HG03139 (cell line): ENCODE data around the gene TFF3.

Source experiments
- ATAC-seq: cut with Tn5 transposase; IDR thresholded peaks from one replicate; pipeline ENCODE4 v1.9.1; 2021; ENCODE audit not compliant: unreplicated experiment

TFF3 gene

DNA sequence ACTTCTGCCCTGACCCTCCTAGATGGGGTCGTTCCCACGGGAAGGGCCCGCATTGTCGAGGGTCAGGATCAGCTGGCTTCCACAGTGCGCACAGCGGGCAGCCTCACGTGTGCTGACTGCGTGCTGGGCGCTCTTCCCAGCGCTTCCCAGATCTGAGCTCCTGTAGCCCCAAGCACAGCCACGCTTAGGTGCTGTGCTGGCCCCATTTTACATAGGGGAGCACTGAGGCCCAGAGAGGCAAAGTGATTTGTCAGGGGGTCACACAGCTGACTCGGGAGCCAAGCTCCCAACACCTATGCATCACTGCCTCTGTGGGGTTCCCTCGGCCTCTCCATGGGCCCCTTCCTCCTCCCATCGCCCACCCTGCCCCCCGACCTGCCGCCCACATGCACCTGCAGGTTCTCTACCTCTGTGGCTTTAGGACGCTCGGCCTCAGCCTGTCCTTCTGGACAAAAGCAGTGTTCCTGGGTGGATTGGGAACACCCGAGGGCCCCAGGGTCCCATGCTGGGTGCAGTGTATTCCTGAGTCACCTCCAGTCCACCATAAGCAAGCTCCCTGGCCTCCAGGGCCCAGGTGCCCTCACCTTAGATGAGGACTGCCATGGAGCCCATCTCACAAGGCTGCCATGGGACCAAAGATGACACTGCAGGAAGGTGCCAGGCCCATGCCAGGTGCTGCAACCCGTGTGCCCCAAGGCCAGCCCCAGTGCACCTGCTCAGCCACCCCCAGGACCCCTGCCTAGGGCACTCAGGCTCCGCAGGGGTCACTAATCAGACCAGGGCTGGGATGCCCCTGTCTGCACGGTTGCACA, 23.3 kb downstream of the TFF3 start:
- ATAC-seq, result no peak

DNA sequence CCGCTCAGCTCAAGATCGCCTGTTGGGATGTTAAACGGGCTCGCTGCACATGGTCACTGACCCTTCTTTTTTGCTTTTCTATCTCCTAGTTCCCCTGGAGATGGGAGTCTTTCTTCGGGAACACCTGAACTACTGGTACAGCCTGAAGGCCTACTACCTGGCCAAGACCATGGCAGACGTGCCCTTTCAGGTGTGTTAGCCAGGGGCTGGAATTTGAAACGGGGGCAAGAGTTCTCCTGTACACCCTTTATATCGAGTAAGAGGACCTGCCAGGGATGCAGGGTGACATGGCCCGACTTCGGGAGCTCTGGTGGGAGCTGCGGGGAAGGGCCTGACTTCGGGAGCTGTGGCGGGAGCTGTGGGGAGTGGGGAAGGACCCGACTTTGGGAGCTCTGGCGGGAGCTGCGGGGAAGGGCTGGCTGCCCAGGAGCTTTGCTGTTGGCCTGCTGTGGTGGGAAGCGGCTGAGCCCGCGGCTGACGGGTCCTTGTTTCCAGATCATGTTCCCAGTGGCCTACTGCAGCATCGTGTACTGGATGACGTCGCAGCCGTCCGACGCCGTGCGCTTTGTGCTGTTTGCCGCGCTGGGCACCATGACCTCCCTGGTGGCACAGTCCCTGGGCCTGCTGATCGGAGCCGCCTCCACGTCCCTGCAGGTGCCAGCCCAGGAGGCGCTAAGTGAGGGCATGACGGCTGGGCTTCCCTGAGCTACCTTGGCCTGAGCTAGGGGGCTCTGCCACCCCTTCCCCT, 24.0 kb downstream of the TFF3 start:
- no peak for ATAC-seq

DNA sequence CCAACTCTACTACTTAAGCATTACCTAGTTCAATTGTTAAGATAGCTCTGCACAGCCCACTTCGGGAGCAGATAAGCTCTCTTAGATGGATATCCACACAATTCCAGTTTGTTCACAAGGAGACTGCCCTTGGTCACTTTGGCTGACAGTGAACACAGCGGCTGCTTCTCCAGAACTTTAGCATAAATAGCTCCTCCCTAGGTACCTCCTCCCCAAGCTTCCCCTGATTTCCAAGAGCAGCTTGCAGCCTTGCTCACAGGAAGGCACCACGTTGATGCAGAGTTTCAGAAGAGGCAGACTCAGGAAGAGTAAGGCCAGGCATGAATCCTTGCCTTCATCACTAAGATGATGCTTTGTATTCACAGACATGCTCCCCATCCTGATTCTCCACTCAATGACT, 24.7 kb downstream of the TFF3 start:
- no peak for ATAC-seq

DNA sequence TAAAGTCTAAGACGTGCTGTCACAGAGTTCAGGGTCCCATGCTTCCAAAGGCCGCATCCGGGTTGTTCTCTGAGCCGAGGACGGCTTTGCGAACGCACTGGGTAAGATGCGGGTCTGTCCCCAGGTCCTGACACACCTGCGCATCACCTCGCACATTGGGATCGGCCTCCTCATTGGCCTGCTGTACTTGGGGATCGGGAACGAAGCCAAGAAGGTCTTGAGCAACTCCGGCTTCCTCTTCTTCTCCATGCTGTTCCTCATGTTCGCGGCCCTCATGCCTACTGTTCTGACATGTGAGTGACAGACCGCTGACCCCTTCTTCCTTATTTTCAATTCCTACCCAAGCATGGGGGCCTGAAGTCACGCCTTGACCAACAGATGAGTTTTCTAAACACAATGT, 25.3 kb downstream of the TFF3 start:
- no peak for ATAC-seq

DNA sequence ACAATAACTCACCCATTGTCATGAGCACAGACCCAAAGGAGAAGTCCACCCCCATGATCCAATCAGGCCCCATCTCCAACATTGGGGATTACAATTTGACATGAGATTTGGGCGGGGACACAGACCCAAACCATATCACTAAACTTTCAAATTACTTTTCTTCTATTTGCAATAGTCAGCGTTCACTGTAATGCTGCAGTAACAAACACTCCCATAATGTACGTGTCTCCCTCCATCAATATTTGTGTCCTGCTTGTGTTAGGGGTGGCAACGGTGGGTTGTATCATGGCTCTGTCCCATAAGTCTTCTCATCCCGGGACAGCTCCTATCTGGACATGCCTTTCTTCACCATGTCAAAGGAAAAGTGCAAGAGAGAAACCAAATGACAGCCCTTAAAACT, 26.2 kb downstream of the TFF3 start:
- ATAC-seq, result no peak

DNA sequence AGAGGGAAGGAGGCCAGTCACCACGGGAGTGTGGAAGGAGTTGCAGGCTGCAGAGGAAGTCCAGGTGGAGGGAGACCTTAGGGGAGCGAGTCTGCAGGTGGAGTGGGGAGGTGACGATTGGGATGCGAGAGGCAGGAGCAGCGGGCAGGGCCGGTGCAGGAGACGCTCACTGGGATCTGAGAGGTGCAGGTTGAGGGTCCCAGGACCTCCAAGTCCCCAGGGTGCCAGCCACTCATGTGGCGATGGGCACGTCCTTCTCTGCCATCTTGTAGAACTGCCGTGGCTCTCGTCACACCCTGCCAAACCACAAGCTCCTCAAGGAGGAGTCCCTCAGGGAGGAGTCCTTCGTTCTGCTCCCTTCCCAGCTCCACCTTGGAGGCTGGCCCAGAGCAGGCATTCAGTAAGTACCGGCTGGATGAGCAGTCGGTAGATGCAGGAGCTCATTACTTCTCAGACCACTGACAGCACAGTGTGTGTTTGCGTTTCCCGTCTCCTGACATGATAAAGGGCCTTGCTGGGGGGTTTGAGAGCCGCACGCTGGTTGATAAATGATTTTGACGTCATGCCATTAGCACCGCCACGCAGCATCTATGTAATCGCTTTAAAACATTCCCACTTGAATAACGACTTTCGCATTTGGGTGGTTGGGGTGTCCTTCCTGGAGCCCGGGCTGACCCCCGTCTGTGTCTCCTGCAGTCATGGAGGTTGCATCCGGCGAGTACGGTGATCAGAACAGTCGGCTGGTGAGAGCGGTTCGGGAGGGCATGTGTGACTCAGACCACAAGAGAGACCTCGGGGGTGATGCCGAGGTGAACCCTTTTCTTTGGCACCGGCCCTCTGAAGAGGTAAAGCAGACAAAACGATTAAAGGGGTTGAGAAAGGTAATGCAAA, 27.8 kb downstream of the TFF3 start:
- no peak for ATAC-seq

DNA sequence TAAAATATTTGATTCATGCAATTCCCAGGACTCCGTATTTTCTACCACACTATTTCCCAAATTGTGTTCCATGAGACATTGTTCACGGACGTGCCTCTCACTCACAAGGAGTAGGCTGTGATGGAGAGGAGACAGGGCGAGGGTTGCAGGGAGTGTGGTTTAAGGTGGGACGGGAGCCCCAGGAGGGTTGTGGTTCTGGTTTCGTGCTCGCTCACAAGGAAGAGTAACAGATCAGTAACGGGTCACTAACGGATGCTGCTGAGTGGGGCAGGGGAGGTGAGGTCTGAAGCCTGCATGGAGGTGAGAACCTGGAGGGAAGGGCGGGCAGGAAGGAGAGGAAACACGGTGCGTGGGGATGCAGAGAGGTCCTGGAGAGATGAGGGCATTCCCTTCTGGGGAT, 28.8 kb downstream of the TFF3 start:
- no peak for ATAC-seq

DNA sequence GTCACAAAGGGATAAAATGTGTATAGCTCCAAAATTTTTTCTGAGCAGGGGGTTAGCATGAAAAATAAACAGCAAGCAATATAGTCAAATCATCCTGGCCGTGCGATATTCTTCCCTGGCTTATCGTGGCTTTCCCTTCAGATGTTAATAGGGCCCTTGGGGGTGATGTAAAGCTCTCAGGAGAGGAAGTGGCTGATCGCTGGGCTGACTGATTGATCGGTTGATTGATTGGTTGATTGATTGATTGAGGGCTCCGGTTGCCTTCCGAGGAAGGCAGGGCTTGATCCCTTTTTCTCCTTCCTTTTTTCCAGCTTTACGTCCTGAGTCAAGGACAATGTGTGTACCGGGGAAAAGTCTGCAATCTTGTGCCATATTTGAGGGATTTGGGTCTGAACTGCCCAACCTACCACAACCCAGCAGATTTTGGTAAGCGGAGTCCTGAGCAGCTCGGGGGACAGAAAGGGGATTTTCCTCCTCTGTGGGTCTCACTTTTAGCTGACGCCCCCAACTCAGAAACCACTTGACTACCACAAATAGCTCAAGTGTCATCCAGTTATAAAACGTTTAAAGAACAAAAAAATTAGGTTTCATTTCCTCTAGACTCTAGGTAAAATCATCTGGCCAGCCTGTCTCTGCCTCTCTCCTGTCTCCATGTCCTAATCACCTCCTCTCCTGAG, 29.5 kb downstream of the TFF3 start:
- no peak for ATAC-seq

DNA sequence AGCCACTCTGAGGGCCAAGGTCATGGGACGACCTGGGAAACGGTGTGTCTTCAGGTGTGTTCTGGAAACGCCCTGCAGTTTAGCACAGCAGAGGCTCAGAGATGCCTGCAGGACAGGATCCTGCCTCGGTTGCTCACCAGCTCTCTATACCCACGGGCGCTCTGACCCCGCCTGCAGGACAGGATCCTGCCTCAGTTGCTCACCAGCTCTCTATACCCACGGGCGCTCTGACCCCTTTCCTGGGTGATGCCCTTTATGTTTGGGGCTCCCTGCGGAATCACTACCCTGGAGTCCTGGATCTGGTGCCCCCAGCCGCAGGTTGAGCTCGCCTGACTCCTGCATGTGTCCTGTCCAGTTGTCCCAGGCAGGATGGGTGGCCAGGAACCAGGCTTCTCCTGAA, 32.5 kb downstream of the TFF3 start:
- no peak for ATAC-seq

DNA sequence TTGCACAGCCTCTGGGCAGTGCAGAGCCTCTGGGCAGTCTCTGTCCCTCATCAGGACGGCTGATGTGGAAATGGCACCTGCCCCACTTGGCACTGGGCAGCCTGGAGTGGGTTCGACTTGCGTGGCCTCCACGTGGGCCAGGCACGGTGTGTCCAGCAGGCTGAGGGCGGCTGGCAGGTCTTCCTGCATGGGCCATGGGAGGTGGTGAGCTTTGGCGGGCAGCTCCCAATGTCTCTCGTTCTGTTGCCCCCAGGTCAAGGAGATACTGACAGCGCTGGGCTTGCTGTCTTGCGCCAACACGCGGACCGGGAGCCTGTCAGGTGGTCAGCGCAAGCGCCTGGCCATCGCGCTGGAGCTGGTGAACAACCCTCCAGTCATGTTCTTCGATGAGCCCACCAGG, 33.2 kb downstream of the TFF3 start:
- ATAC-seq, result no peak

DNA sequence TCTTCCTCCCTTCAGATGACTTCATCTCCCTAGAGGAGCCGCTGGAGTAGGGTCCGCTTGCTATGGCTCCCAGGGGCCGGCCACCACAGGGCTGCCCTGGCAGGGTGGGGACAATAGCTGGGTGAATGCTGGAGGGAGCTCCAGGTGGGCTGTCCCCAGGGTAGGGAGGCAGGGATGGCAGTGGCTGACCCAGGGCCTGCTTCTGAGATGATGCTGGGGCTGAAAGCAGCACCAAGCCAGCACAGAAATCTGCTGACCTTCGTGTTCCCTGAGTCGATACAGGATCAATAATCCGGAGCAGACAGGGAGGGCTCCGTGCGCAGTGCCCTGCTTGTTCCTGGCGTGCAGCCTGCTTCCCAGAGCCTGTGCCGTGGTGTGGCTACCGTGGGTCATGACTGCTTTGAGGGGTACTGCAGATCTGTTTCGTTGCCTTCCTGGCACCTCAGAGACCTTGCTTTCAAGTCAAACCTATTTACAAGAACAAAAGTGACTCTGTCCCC, 34.0 kb downstream of the TFF3 start:
- ATAC-seq, result no peak

DNA sequence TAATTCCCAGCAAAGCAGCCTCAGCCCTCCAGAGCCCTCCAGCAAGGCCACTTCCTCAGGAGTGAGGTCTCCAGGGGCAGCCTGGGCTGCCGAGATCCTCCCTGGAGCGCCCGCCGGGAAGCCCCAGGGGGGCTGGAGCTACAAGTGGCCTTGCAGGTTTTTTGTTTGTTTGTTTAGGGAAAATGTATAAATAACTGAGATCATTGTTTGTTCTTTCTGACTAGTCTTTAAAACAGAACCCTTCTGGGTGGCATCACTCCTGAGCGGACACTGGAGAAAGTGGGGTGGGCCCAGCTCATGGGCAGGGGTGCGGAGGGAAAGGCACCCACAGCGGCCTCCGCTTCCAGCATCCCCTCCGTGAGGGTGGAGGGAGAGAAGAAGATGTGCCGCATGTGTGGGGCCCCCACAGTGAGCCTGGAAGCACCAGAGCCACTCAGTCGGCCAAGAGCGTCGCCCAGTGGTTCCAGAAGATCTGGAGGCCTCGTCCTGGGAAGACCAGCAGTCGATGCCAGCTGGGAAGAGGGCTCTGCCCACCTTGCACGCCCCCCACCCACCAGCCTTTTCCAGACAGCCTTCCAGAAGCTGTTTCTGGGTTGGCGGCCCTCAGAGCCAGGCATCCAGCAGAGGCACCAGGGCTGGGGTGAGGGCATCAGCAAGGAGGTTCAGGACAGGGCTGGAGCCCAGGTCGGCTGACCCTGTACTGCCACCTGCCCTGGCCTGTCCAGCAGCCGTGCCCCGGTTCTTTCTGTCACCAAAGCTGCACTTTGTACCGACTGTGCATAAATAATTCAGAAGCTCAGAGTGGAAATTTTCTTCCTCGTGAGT, 34.6 kb downstream of the TFF3 start:
- no peak for ATAC-seq

DNA sequence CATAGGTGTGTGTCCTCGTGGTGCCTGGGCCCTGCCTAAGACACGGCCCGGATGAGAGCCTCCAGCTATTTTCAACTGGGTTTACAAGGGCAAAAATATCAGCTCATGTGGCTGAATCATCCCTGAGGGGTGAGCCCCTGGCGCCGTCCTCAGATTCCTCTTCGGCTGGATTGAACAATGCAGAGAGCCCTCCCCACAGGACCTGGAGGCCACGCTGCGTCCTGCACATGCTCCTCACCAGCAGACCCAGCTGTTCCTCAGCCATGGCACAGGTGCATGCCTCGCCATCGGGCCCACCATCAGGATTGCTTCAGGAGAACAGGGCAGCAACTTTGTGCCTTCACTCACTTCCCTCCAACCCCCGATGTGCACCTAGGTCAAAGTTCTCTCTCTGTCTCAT, 35.3 kb downstream of the TFF3 start:
- no peak for ATAC-seq

DNA sequence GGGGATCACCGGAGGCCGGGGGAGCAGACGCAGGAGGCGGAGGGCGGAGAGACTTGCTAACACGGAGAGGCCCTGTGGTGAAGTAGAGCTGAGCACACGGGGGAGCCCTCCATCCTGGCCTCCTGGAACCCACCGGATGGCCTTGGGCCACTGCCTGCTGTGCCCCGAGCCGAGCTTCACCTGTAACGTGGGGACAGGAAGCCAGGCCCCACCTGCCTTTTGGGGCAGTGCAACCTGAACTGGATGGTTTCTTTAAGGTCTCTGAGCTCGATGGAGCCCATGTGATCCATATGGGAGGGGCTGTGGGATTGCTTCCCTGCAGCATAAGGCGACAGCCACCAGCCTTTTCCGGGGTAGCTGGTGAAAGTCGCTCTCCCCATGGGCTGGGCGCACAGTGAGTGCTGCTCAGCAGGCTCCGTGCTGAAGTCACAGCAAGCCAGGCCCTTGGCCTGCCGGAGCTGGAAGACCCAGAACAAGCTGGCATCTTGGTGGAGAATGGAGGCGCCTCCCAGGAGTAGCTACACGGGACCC, 35.8 kb downstream of the TFF3 start:
- ATAC-seq, result no peak

DNA sequence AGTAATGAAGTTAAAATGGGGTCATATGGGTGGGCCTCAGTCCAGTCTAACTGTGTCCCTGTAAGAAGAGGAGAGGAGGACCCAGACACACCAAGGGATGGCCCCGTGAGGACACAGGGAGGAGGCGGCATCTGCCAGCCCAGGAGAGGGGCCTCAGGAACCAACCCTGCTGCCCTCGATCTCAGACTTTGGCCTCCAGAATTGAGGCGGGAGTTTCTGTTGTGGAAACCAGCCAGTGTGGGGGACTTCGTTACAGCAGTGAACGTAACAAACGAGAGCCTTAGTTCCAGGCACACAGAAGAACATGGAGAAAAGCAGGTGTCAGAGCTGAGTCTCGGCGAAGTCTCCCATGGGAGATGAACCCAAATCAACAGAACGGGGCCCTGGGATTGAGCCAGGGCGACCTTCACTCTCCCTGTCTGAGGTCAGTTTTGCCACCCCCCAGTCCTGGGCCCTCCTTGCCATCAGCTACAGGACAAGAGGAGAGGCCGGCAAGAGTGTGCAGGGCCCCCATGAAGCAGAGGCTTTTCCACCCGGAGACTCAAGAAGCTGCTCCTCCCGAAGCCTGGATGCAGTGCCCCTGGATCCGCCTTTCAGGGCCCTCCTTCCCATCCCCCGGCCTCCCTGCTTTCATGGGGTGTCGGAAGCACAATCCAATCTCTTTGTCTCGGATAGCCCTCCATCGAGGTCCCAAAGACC, 36.6 kb downstream of the TFF3 start:
- ATAC-seq, result no peak

DNA sequence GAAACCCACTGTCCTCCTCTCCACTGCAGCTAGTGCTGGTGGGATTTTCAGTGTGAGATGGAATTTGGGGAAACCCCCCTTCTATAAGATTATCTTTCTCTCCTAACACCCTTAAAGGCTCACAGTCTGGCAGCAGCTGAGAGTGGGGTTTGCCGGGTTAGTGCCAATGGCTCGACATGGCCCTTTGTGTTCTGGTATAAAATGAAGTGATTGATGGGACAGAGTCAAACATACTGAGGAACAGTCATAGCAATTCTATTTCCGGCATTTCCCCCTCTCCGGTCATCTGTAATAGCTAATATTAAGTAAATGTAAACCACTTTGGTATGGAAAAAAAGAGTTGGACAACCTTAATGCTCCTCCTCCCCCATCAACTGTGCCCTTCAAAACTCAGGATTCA, 37.6 kb downstream of the TFF3 start:
- ATAC-seq, result no peak

DNA sequence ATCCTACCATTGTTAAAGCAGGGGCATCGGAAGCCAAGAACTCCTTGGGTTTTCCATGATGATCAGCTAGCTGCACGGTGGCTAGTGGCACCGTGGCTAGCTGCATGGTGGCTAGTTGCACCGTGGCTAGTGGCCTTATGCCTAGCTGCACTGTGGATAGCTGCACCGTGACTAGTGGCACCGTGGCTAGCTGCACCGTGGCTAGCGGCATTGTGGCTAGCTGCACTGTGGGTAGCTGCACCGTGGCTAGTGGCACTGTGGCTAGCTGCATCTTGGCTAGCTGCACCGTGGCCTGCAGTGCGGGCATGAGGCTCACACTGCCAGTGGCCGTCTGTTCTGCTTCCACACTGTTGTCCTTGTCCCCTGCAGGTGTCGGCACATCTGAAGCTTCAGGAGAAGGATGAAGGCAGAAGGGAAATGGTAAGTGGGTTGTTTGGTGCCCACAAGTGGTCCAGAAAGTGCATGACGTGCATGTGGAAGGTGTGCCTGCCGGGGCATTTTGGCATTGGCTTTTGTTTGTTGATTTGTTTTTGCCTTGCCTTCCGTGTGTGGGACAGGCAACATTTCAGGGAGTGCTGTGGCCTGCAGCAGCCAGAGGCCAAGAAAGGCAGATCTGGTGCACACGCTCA, 38.6 kb downstream of the TFF3 start:
- no peak for ATAC-seq

DNA sequence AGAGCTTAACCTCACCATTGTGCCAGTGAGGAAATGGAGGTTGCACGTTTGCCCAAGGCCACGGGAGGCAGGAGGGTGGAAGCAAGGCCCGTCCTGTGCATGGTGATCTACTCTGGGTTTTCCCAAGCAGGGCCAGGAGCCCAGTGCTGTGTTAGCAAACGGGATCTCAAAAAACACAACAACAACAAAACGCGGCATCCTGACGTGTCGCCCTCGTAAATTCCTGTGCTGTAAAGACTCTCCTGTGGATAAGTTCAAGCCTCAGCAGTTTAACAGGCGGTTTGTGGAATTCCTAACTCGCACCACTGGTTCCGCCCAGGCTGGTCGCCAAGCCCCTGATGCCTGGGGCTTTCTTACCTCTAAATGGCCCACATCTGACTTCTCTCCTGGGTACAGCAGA, 39.1 kb downstream of the TFF3 start:
- ATAC-seq, result no peak
